ENCODE measurements around the gene UBR3. TPM values are rescaled to one million over a fixed set of nuclear protein-coding genes. Genes with fewer than 3 reads are reported as not detected.
"Not testable (repeated sequence)": the region's sequence is repeated elsewhere in the genome, so short reads cannot be mapped to it uniquely, and the experiment has no call there.

The UBR3 gene
- total RNA-seq, 1 experiment from 2014 or later: 9.6 TPM

DNA sequence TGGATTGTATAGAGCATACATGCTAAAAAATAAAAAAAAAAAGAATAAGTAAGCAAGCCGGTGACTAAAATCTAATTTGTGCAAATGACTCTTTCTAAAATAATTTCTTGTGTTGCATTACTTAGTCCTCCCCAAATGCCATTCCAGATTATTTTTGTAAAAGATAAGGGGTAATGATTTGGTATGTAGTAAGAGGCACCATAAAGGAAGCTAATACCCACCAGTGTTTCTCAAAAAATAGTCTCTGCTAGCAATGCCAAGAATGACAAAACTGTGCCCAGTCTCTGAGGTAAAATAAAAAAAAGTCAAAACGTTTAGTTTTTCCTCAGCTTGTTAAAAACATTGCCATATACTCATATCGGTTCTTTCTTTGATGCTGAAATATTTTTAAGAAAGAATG, 5.2 kb upstream of the UBR3 start:
- no peak for DNase-seq (ENCODE audit: low spot score)

DNA sequence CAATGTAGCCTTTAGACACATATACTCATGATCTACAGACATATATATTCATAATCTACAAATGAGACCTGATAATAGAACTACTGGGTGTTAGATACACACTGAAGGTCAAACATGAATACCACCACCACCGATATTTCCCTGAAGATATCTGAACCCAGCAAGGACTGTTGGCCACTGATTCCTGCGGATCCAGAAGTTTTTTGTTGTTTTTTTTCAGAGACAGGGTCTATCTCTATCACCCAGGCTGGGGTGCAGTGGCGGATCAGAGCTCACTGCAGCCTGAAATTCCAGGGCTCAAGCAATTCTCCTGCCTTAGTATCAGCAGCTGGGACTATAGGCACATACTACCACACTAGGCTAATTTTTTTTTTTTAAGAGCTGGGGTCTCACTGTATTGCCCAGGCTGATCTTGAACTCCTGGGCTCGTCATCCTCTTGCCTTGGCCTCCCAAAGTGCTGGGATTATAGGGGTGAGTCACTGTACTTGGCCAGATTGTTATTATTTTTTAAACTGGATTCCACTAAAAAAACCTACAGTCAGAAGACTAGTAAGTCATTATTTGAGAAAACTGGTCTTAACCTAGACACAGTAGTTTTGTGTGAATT, 4.4 kb upstream of the UBR3 start:
- DNase-seq (ENCODE audit: low spot score): no peak

DNA sequence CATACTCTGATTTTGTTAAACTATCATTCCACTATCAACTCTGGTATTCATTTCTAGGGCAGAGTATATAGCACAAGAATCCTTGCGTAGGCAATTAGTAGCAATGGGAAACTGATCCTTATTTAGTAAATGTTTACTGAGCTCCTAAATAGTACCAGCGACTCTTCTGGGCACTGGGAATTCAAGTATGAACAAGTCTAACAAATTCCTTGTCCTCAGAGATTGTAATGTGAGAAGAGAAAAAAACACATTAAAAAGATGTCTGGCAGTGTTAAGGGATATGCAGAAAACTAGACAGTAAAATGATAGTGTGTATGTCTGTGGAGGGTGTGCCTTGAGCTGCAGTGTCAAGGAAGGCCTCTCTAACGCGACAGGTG, 3.3 kb upstream of the UBR3 start:
- no peak for DNase-seq (ENCODE audit: low spot score)

DNA sequence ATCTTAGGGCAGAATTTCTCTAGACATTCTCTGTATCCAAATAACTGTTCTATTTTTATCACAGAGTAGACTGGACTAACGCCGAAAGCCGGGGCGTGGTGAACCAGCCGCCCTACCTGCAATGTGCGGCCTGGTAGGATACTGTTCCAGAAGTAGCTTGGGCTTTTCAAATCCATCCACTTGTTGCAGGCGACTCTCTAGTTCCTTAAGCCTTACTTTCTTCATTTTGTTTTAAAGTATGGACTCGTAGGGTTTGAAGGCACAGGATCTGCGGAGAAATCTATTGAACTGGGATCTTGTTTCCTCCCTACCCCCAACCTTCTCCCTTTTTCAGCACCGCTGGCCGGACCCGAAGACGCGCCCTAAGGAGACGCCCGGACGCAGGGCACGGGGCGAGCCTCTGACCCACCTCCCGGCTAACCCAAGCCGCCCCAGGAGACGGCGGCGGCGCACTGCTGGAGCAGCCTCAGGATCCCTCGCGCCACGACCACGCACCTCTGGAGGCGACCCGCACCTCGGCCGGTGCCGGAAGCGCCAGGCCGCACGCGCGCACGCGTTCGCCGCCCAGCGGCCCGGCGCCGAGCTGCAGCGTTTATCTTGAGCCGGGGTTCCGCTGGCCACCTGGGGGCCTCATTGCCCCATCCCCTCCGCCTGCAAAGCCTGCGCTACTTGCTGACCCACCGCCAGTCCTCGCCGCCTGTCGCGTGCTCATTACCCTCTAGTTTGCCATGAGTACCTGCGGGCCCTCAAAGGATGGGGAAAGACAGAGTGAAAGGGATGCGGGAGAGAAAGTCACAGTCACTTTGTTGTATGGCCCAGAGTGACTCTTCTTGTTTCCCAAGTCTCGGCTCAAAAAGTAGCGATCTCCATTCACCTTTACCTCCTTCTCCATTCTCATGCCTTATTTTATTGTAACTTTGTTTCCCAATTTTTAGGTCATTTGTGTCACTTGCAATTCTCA, 2.6 kb upstream of the UBR3 start, which contains the start of gene METTL5:
Gene METTL5, minus strand, starts transcription at position 533 of the 961 bp plus-strand sequence. Its CDS starts 308 bp downstream, at position 225.
- DNase-seq (ENCODE audit: low spot score): peak; percentile 87

DNA sequence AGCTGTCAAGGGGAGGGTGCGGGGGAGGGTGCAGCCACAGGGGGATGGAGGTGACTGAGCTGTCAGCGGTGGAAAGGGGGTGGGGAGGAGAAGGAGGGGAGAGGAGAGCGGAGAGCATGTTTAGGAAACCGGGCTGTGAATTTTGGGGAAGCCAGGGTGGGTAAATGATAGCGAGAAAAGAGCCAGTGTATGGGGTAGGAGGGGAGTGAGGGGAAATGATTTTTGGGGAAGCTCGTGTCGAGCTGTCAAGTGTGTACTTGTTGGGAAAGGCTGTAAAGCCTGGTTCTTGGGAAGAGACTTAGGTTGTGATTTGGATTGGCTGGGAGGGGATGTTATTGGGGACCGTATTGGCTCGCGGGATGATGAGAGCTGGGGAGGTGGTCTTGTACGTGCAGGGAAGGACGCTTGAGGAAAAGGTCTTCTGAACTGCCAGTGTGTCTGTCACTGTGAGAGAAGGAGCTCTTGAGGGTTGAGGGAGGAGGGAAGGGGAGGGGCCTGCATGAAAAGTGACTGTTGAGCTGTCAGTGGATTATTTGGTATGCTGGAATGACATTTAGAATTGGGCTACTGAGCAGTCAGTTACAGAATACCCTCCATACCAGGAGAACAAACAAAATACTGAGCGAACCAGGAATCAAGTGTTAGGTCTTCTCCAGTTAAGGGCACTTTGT, 1.0 kb downstream of the UBR3 start:
- DNase-seq (ENCODE audit: low spot score): peak; percentile 48

DNA sequence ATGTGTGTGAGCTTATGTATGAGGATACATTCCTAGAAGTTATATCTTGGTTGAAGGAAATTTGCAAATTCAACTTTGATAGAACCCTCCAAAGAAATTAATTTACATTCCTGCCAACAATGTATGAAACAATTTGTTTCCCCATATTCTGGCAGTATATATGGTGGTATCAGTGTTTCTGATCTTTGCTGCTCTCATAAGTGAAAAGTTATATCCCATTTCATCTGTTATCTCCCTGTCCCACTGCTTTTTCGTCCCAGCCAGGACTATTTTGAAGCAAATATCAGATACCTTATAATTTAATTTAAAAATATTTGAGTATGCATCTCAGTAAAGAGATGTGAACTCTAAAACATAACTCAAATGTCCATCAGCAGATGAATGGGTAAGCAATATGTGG, 7.1 kb downstream of the UBR3 start:
- DNase-seq (ENCODE audit: low spot score): no peak

DNA sequence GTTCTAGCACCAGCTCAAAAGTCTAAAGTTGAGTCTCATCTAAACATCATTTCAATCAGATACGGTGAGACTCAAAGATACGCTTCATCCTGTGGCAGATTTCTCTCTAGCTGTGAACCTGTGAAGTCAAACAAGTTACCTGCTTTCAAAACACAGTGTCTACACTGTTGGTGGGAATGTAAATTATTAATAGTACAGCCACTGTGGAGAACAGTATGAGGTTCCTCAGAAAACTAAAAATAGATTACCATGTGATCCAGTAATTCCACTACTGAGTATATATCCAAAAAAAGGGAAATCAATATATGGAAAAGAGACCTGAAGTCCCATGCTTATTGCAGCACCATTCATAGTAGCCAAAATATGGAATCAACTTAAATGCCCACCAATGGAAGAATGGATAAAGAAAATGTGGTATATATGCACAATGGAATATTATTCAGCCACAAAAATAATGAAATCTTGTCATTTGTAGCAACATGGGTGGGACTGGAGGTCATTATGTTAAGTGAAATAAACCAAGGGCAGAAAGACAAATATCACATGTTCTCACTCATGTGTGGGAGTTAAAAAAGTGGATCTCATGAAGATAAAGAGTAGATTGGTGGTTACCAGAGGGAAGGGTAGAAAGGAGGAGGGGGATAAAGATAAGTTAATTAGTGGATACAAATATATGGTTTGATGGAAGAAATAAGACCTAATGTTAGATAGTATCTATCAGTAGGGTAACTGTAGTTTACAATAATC, 11.7 kb downstream of the UBR3 start:
- no peak for DNase-seq (ENCODE audit: low spot score)

DNA sequence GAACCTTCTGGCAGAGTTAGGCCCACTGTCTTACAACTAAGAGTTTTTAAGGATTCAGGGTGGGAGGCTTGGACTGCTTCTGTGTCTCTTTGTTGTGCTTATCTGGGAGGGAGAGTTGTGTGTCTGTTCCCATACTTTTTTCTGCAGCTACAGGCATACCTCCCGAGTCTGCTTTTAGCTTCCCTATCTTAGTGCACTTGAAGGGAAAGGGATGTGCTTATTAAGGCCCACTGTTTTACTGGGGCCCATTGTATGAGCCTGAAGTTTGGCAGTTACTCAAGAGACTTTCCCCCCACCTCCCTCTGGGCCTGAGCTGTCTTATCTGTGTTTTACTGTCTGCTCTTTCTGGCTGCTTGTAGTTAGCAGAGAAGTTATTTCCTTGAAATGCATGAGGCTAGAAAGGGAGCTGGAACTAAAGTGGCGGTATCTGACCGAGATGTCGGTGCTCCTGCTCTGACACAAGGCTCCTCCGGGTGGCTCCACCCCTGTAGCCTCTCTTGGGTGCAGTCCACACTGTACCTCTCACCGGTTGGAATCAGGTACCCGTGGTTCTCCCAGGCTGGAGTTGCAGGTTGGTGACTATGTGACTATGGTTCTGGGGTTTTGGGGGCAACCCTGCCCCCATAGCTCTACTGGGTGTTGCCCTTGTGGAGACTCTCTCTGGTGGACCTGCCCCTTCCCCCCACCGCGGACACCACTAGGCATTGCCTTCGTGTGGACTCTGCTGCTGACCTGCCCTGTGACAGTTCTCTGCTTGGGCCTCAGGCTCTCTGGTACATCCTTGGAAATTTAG, 12.9 kb downstream of the UBR3 start:
- no peak for DNase-seq (ENCODE audit: low spot score)

DNA sequence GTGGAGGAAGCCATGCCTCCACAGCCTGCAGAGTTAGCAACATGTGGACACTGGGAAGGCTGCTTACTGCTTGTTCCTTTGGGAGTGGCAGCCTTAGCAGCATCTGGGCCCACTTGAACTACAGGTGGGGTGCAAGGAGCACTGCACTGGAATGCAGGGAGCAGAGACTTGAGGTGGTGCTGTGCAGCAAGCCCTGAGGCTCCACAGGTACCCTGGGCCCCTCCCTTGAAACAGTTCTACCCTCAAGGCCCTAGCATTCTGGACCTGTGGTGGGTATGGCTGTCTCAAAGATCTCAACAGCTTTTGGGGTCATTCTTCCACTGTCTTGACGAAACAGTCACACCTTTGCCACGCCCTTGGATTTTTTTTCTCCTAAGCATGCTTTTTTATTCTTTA, 13.5 kb downstream of the UBR3 start:
- no peak for DNase-seq (ENCODE audit: low spot score)

DNA sequence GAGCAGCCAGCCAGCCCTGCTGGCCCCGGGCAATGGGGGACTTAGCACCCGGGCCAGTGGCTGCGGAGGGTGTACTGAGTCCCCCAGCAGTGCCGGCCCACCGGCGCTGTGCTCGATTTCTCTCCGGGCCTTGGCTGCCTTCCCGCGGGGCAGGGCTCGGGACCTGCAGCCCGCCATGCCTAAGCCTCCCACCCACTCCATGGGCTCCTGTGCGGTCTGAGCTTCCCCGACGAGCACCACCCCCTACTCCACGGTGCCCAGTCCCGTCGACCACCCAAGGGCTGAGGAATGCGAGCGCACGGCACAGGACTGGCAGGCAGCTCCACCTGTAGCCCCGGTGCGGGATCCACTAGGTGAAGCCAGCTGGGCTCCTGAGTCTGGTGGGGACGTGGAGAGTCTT, 14.4 kb downstream of the UBR3 start:
- DNase-seq (ENCODE audit: low spot score): not testable (repeated sequence)

DNA sequence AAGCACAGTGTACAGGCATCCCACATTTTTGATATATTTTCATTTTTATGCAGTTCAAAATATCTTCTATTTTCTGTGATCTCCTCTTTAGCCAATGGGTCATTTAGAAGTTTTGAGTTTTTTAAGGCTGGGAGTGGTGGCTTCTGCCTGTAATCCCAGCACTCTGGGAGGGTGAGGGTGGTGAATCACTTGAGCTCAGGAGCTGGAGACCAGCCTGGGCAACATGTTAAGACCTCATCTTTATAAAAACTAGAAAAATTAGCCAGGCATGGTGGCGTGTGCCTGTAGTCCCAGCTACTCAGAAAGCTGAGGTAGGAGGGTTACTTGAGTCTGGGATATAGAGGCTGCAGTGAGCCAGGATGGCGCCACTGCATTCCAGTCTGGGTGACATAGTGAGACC, 17.8 kb downstream of the UBR3 start:
- DNase-seq (ENCODE audit: low spot score): no peak

DNA sequence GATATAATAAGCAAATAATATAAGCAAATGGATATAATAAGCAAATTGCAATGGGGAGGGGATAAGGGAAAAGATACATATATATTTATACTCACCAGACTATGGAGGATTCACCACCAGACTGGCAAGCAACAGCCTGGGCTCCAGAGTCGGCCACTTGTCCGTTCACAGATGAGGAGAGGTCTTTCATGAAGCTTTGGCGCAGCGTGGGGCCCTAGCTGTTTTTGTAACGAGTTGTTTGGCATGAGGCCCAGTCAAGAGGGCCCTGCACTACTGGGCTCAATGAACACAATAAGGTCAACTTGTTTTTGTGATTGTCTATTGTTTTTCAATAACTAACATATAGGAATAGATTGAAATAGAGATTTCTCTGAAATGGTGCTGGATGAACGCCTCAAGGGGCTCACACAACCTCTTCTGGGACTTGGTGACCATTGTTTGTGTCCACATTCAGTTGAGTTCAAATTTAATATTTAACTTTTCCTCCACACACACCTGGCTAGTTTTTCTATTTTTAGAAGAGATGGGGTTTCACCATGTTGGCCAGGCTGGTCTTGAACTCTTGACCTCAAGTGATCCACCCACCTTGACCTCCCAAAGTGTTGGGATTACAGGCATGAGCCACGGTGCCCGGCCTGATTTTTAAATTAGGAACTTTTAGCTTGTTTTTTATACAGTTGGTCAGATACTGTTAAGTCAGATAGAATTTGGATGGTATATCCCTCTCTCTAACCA, 21.9 kb downstream of the UBR3 start:
- not testable (repeated sequence) for DNase-seq (ENCODE audit: low spot score)

DNA sequence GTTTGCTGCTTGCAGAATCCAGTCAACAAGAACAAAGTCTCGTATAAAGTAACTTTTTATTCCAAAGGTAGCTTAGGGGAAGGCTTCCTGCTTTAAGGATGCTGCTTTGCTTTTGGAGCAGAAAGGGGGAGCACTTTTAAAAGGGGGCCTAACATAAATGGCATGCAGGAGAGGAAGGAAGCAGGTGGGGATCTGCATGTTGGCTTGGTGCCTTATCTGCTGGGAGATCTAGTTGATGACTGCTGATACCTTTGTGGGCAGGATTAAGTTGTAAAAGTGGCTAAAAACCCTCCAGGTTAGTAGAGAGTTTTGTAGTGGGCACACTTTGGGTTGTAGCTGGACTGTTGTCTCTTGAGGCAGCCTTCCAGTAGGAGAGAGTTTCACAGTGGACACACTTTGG, 22.5 kb downstream of the UBR3 start:
- DNase-seq (ENCODE audit: low spot score): no peak

DNA sequence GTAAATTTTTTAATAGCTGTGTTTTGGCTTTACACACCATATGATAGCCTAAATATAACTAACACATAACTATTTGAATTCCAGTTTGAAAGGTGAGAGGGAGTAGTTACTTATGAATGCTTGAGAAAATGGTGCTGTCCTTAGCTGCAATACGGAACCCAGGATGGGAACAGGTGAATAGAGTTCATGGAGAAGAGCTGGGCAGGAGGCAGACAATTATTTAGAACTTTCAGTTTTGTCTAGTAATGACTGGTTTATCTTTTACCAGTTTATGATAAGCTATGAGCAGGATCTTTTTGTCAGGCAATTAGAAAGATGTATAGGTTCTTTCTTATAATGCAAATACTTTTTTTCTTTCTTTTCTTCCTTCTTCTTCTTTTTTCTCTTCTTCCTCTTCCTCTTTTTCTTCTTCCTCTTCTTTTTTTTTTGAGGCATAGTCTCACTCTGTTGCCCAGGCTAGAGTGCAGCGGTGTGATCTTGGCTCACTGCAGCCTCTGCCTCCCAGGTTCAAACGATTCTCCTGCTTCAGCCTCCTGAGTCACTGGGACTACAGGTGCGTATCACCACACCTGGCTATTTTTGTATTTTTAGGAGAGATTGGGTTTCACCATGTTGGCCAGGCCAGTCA, 25.9 kb downstream of the UBR3 start:
- no peak for DNase-seq (ENCODE audit: low spot score)

DNA sequence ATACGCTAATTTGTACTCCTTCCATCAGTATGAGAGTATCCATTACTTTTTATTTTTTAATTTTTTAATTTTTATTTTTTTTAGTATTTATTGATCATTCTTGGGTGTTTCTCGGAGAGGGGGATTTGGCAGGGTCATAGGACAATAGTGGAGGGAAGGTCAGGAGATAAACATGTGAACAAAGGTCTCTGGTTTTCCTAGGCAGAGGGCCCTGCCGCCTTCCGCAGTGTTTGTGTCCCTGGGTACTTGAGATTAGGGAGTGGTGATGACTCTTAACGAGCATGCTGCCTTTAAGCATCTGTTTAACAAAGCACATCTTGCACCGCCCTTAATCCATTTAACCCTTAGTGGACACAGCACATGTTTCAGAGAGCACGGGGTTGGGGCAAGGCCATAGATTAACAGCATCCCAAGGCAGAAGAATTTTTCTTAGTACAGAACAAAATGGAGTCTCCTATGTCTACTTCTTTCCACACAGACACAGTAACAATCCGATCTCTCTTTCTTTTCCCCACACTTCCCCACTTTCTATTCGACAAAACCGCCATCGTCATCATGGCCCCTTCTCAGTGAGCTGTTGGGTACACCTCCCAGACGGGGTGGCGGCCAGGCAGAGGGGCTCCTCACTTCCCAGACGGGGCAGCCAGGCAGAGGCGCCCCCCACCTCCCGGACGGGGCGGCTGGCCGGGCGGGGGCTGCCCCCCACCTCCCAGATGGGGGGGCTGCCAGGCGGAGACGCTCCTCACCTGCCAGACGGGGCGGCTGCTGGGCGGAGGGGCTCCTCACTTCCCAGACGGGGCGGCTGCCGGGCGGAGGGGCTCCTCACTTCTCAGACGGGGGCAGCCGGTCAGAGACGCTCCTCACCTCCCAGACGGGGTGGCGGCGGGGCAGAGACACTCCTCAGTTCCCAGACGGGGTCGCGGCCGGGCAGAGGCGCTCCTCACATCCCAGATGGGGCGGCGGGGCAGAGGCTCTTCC, 28.3 kb downstream of the UBR3 start:
- DNase-seq (ENCODE audit: low spot score): not testable (repeated sequence)

DNA sequence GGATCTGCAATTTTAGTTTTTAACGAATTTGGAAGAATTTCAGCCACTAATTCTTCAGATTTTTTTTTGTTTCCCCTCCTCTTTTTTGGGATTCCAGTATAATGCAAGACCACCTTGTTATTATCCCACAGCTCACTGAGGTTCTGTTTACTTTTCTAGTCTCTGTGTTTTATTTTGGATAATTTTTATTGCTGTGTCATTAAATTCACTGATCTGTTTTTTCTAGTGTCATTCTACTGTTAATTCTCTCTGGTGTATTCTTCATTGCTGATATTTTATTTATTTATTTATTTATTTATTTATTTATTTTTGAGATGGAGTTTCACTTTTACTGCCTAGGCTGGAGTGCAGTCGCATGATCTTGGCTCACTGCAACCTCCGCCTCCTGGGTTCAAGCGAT, 32.2 kb downstream of the UBR3 start:
- no peak for DNase-seq (ENCODE audit: low spot score)

DNA sequence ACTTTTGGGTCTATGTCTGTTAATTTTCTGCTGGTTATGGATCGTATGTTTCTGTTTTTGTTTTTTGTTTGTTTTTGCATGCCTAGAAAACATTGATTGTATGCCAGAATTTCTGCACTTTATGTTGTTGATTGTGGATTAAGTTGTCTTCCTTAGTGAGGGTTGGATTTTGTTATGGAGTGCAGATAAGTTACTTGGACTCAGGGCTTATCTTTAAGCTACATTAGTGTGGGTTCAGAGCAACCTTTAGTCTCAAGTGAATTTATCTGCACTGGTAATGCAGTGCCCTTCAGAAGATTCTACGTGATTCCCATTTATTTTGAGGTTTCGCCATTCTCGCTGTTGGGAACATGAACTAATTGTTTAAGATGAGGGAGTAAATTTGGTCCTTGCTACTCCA, 32.9 kb downstream of the UBR3 start:
- DNase-seq (ENCODE audit: low spot score): no peak

DNA sequence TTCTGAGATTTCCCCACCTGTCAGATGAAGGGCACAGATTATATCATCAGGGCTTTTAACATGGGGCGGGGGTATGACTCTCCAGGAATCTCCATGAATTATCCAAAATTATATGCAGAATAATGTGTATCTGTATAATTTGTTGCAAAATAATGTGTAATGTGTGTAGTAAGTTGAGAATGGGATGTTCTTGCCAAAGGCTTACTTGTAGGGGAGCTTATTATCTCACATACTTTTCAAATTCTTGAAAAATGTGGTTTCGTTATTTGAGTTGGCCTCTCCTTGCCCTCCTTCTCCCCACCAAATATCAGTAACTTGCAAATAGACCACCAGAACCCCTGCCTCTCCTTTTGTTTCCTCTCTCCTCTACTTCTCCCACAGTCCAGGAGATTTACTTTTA, 35.6 kb downstream of the UBR3 start:
- DNase-seq (ENCODE audit: low spot score): no peak

DNA sequence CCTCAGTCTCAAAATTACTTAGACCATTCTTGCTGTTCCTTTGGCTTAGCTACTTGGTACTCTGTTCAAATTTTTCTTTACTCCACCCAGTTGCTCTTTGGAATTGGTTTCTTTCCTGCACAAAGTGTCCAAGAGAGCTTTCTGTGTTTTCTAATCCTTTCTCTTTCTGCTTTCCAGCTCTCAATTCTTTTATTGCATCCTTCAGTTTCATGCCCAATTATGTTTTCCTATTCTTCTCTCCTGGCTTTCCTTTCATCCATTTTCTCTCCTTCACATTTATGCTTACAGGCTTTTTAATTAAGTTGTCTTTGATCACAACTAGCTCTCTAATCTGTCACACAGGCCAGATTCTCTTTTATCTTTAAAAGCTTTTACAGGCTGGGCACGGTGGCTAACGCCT, 38.2 kb downstream of the UBR3 start:
- DNase-seq (ENCODE audit: low spot score): no peak

Measured in HT-29 (cell line).